Hepatocyte (in vitro differentiated cells): Measurements from ENCODE around the gene TTC31. TPM values are rescaled to one million over a fixed set of nuclear protein-coding genes. Genes with fewer than 3 reads are reported as not detected.
"Not testable (repeated sequence)": the region's sequence is repeated elsewhere in the genome, so short reads cannot be mapped to it uniquely, and the experiment has no call there.

ENCODE experiments used
- DNase-seq: peaks from one replicate; pipeline ENCODE4 v3.0.0-alpha.2; 2016; ENCODE audit warnings: low spot score
- H2AFZ ChIP-seq: fragments of 200-600 bp; sonication (generic); 2 replicates; pipeline ENCODE4 v1.6.0; 2016; ENCODE audit warnings: antibody characterized with exemption, mild to moderate bottlenecking
- H3K27ac ChIP-seq: fragments of 200-600 bp; sonication (generic); 2 replicates; pipeline ENCODE4 v1.5.1; 2016; ENCODE audit warnings: mild to moderate bottlenecking
- H3K27me3 ChIP-seq: fragments of 200-600 bp; sonication (generic); 2 replicates; pipeline ENCODE4 v1.6.1; 2016
- H3K36me3 ChIP-seq: fragments of 200-600 bp; sonication (generic); replicated peaks from 2 replicates; pipeline ENCODE4 v1.5.1; 2016; ENCODE audit warnings: low read depth; ENCODE audit not compliant: insufficient read depth
- H3K4me1 ChIP-seq: fragments of 200-600 bp; sonication (generic); 2 replicates; pipeline ENCODE4 v1.5.1; 2016; ENCODE audit warnings: mild to moderate bottlenecking, moderate library complexity; ENCODE audit not compliant: insufficient read depth
- H3K4me2 ChIP-seq: fragments of 200-600 bp; sonication (generic); 2 replicates; pipeline ENCODE4 v1.6.0; 2016
- H3K4me3 ChIP-seq: fragments of 200-600 bp; sonication (generic); 2 replicates; pipeline ENCODE4 v1.5.1; 2016; ENCODE audit warnings: mild to moderate bottlenecking
- H3K79me2 ChIP-seq: fragments of 200-600 bp; sonication (generic); 2 replicates; pipeline ENCODE4 v1.6.0; 2017; ENCODE audit warnings: mild to moderate bottlenecking
- H3K9me2 ChIP-seq: fragments of 200-600 bp; sonication (generic); replicated peaks from 2 replicates; pipeline ENCODE4 v1.6.0; 2017; ENCODE audit warnings: mild to moderate bottlenecking; ENCODE audit not compliant: insufficient read depth
- H3K9me3 ChIP-seq: fragments of 200-600 bp; sonication (generic); 2 replicates; pipeline ENCODE4 v1.5.1; 2016; ENCODE audit warnings: low read depth, mild to moderate bottlenecking
- H4K20me1 ChIP-seq: fragments of 200-600 bp; sonication (generic); 2 replicates; pipeline ENCODE4 v1.6.0; 2016; ENCODE audit warnings: mild to moderate bottlenecking; ENCODE audit not compliant: insufficient read depth, poor library complexity, severe bottlenecking
- EZH2 ChIP-seq: fragments of 200-600 bp; sonication (generic); IDR thresholded peaks from 2 replicates; pipeline ENCODE4 v1.6.1; 2016; ENCODE audit warnings: antibody characterized with exemption, mild to moderate bottlenecking, borderline replicate concordance
- EZH2phosphoT487 ChIP-seq: fragments of 200-600 bp; sonication (generic); IDR thresholded peaks from one replicate; pipeline ENCODE4 v1.6.1; 2018; ENCODE audit warnings: antibody characterized with exemption, mild to moderate bottlenecking, low read depth, moderate library complexity; ENCODE audit not compliant: unreplicated experiment, severe bottlenecking
- whole genome bisulfite sequencing: methylation state at CpG from one replicate; pipeline ENCODE4 v1.1.6; 2016; ENCODE audit warnings: low lambda C conversion rate; ENCODE audit errors: missing lambda C conversion rate; 5-methylcytosine and 5-hydroxymethylcytosine counted together
- polyA plus RNA-seq: library from polyadenylated mRNA; unstranded; fragments of >200 nt; fragmentation: Nextera tagmentation; extraction: Ambion mirVana; gene quantifications from 2 replicates; pipeline ENCODE4 v1.2.1, GENCODE V29; 2016
- total RNA-seq: library from RNA; depleted of rRNA; stranded (reverse); fragments of >200 nt; gene quantifications from 2 replicates; pipeline ENCODE4 v1.2.3, GENCODE V29; 2014
- TF ChIP-seq, protein P1 (sequence below): fragments of 200-600 bp; sonication (generic); IDR thresholded peaks from 2 replicates; pipeline ENCODE4 v1.5.1; 2016; ENCODE audit warnings: antibody characterized with exemption, mild to moderate bottlenecking; ENCODE audit not compliant: poor library complexity

TTC31 gene
- total and polyA plus RNA-seq, 2 experiments from 2014 or later, result 21.3 to 25.1 TPM

- Histone ChIP-seq H3K9me2 (no peaks in the 10 kb centered on the region), H3K27me3 (no peaks in the 10 kb centered on the region), H3K4me2 (peak overlapping the region; percentile 100), H4K20me1 (no peaks in the 10 kb centered on the region), H3K27ac (peak overlapping the region; percentile 86), H3K4me3 (peak overlapping the region; percentile 85), H3K9me3 (no peaks in the 10 kb centered on the region), H2AFZ (peak overlapping the region; percentile 75), H3K79me2 (peaks cover 56% of the 10 kb centered on the region), H3K4me1 (peaks cover 18% of the 10 kb centered on the region), H3K36me3 (no peaks in the 10 kb centered on the region)
- 3% methylated on average over 70 of the region's 80 CpGs for WGBS
- TF ChIP-seq EZH2phosphoT487 (no peak), EZH2 (no peak)
- TF ChIP-seq, protein P1, sequence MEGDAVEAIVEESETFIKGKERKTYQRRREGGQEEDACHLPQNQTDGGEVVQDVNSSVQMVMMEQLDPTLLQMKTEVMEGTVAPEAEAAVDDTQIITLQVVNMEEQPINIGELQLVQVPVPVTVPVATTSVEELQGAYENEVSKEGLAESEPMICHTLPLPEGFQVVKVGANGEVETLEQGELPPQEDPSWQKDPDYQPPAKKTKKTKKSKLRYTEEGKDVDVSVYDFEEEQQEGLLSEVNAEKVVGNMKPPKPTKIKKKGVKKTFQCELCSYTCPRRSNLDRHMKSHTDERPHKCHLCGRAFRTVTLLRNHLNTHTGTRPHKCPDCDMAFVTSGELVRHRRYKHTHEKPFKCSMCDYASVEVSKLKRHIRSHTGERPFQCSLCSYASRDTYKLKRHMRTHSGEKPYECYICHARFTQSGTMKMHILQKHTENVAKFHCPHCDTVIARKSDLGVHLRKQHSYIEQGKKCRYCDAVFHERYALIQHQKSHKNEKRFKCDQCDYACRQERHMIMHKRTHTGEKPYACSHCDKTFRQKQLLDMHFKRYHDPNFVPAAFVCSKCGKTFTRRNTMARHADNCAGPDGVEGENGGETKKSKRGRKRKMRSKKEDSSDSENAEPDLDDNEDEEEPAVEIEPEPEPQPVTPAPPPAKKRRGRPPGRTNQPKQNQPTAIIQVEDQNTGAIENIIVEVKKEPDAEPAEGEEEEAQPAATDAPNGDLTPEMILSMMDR, result no peak
- DNase-seq, result peak; percentile 54
Measured at GRCh38 chr2:74481961-74482800, 700 bp upstream of the TTC31 start.

DNA sequence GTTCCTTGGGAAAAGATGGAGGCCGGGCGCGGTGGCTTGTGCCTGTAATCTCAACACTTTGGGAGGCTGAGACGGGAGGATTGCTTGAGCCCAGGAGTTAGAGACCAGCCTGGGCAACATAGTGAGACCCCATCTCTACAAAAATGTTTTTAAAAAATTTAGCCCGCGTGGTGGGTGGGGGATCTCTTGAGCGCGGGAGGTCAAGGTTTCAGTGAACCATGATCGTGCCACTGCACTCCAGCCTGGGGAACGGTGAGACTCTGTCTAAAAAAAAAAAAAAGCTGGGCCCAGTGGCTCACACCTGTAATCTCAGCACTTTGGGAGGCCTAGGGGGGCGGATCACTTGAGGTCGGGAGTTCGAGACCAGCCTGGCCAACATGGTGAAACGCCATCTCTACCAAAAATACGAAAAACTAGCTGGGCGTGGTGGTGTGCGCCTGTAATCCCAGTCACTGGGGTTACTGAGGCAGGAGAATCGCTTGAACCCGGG, 839 bp downstream of the TTC31 start:
- Histone ChIP-seq H2AFZ (peak overlapping the region; percentile 72), H3K27ac (peak overlapping the region; percentile 86), H3K79me2 (peaks cover 51% of the 10 kb centered on the region), H3K4me1 (peaks cover 18% of the 10 kb centered on the region), H3K4me3 (peak overlapping the region; percentile 24), H3K4me2 (peak overlapping the region; percentile 80)
- not testable (repeated sequence) for DNase-seq, H3K9me2 ChIP-seq, H3K36me3 ChIP-seq, H3K9me3 ChIP-seq, H4K20me1 ChIP-seq, H3K27me3 ChIP-seq
- 89% methylated on average over 19 of the region's 19 CpGs for WGBS

GRCh38 chr2:74486141-74486540, 3.3 kb downstream of the TTC31 start:
- Histone ChIP-seq H3K27ac (no peak overlapping the region), H3K79me2 (peaks cover 33% of the 10 kb centered on the region), H3K4me2 (no peak overlapping the region), H3K9me3 (no peaks in the 10 kb centered on the region), H3K27me3 (no peaks in the 10 kb centered on the region), H3K36me3 (no peaks in the 10 kb centered on the region), H3K4me1 (peaks cover 12% of the 10 kb centered on the region), H2AFZ (no peak overlapping the region), H3K9me2 (no peaks in the 10 kb centered on the region), H4K20me1 (no peaks in the 10 kb centered on the region), H3K4me3 (no peak overlapping the region)
- DNase-seq, result no peak
- TF ChIP-seq EZH2 (no peak), EZH2phosphoT487 (no peak)
- TF ChIP-seq, protein P1, result no peak
- WGBS, result 96% methylated on average over 2 of the region's 2 CpGs

DNA sequence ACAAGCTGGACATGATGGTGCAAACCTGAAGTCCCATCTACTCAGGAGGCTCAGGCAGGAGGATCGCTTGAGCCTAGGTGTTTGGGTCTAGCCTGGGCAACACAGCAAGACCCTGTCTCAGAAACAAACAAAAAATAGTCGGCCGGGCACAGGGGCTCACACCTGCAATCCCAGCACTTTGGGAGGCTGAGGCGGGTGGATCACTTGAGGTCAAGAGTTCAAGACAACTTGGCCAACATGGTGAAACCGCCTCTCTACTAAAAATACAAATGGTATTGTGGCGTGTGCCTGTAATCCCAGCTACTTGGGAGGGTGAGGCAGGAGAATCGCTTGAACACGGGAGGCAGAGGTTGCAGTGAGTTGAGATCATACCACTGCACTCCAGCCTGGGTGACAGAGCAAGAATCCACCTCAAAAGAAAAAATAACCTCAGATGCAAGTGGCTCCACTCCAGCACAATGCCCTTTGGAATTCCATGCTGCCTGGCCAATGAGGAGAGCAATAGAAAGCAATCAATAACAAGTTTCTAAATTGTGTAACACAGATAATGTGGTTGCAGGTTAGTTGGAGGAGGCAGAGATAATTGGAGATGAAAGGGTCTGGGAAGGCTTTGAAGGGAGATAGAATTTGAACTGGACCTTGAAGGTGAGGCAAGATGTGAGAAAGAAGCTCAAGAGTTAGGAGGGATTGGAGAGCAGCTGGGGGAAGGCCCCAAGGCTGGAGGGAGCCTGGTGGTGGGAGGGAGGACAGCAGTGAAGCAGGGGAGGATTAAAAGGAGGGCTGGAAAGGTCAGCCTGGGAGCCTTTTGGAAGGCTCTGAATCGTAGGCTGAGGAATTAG, 6.0 kb downstream of the TTC31 start:
- H3K4me1 ChIP-seq, result no peaks in the 10 kb centered on the region
- H3K79me2 ChIP-seq, result peaks cover 16% of the 10 kb centered on the region
- H3K27ac ChIP-seq, result peak overlapping the region; percentile 37
- TF ChIP-seq EZH2phosphoT487 (no peak), EZH2 (no peak)
- TF ChIP-seq, protein P1, result no peak
- no peak overlapping the region for H3K4me3 ChIP-seq
- H3K9me3 ChIP-seq, result no peaks in the 10 kb centered on the region
- H4K20me1 ChIP-seq, result no peaks in the 10 kb centered on the region
- 83% methylated on average over 9 of the region's 9 CpGs for WGBS
- peak overlapping the region; percentile 37 for H3K4me2 ChIP-seq
- H2AFZ ChIP-seq, result no peak overlapping the region
- no peaks in the 10 kb centered on the region for H3K27me3 ChIP-seq
- no peaks in the 10 kb centered on the region for H3K36me3 ChIP-seq
- no peak for DNase-seq
- H3K9me2 ChIP-seq, result no peaks in the 10 kb centered on the region
